ENCODE measurements around the gene SH3PXD2B. TPM values are rescaled to one million over a fixed set of nuclear protein-coding genes. Genes with fewer than 3 reads are reported as not detected.

The SH3PXD2B gene
- total RNA-seq, 1 donor from 2014 or later, result 60.8 TPM

DNA sequence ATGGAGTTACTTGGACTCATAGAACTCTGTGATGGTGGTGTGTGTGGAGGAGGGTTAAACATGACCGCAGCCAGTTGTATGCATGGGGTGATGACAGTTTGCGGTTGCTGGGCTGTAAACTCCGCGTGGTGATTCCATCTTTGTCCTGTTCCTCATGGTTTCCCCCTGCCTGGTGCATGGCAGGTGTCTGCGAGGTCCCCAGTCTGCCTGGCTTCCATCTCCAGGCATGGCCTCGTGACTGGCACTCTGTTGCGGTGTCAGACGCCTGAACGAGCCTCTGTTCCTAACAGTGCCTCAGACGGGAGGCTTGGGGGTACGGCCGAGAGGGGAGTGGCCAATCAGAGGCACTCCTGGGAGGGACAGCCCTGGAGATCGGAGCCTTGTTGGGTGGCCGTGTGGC, 33.9 kb upstream of the SH3PXD2B start:
- H3K4me3 ChIP-seq, result no peak overlapping the region
- H3K27ac ChIP-seq, result no peak overlapping the region
- H3K36me3 ChIP-seq, result no peaks in the 10 kb centered on the region
- intact Hi-C loops (cut with DNase I), result no loop called here
- TF ChIP-seq, protein P1, sequence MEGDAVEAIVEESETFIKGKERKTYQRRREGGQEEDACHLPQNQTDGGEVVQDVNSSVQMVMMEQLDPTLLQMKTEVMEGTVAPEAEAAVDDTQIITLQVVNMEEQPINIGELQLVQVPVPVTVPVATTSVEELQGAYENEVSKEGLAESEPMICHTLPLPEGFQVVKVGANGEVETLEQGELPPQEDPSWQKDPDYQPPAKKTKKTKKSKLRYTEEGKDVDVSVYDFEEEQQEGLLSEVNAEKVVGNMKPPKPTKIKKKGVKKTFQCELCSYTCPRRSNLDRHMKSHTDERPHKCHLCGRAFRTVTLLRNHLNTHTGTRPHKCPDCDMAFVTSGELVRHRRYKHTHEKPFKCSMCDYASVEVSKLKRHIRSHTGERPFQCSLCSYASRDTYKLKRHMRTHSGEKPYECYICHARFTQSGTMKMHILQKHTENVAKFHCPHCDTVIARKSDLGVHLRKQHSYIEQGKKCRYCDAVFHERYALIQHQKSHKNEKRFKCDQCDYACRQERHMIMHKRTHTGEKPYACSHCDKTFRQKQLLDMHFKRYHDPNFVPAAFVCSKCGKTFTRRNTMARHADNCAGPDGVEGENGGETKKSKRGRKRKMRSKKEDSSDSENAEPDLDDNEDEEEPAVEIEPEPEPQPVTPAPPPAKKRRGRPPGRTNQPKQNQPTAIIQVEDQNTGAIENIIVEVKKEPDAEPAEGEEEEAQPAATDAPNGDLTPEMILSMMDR (IDR thresholded peaks at IDR 0.05), result no peak
- H3K4me1 ChIP-seq, result no peaks in the 10 kb centered on the region
- peak in 1 of 2 donors; percentile 55 for DNase-seq (ENCODE audit: low spot score in 2 of 2)
- H3K27me3 ChIP-seq, result no peaks in the 10 kb centered on the region
- no peaks in the 10 kb centered on the region for H3K9me3 ChIP-seq

DNA sequence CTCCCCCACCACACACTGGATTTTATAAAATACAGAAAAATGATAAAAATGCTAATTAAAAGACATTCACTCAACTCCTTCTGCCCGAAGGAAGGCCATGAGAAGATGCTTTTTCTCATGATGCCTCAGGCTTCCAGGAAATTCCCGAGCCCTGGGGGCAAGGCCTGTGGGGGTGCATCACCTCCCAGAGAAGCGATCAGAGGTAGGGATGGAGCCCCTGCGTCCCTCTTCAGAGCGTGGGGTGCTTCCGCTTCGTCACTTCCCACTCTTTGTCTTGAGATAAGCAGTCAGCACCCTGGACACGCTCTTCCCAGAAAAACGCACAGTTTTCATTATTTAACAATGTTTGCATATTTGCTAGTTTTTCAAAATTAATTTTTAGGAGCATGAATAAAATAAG, 33.3 kb upstream of the SH3PXD2B start:
- Histone ChIP-seq H3K4me1 (no peaks in the 10 kb centered on the region), H3K27me3 (no peaks in the 10 kb centered on the region), H3K36me3 (no peaks in the 10 kb centered on the region), H3K27ac (no peak overlapping the region), H3K4me3 (no peak overlapping the region), H3K9me3 (no peaks in the 10 kb centered on the region)
- DNase-seq (ENCODE audit: low spot score in 2 of 2), result peak in 1 of 2 donors; percentile 9
- TF ChIP-seq, protein P1 (IDR thresholded peaks at IDR 0.05), result no peak
- intact Hi-C loops (cut with DNase I), result no loop called here

DNA sequence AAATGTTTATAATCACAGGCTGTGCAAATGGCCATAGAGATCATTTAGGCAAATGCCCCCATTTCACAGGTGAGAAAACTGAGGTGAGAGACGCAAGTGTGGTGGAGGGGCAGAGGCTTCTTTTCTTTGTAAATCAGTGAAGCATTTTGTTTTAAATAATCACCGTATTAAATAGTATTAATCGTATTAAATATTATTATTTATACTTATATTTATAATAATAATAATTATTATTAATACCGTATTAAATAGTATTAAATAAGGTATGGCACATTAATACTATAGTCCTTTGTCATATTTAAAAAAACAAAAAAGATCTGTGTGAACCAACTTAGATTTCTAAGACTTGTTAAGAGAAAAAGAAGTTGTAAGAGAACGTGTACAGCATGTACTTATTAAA, 32.6 kb upstream of the SH3PXD2B start:
- Histone ChIP-seq H3K27ac (no peak overlapping the region), H3K4me3 (no peak overlapping the region), H3K4me1 (no peaks in the 10 kb centered on the region), H3K9me3 (no peaks in the 10 kb centered on the region), H3K27me3 (no peaks in the 10 kb centered on the region), H3K36me3 (no peaks in the 10 kb centered on the region)
- TF ChIP-seq, protein P1 (IDR thresholded peaks at IDR 0.05), result no peak
- no peak for DNase-seq (ENCODE audit: low spot score in 2 of 2)
- intact Hi-C loops (cut with DNase I), result no loop called here

DNA sequence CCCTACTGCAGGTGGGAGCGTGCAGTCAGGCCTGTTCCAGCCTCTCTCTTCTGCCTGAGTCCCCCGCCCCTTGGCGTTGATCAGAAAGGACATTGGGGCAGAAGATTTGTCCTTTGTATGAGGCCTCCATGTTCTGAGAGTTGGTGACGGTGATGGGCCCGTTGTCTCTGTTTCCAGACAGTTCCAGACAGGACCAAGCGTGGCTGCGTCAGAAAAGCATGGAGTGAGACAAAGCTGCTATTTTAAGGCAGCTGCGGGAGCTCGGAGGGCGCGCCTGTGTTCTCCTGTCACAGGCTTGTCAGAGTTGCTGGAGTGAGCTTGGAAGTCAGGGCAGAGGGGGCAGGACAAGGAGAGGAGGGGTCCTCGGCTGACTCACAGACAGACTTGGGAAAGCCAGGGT, 32.1 kb upstream of the SH3PXD2B start:
- intact Hi-C loops (cut with DNase I), result no loop called here
- Histone ChIP-seq H3K27me3 (no peaks in the 10 kb centered on the region), H3K36me3 (no peaks in the 10 kb centered on the region), H3K27ac (no peak overlapping the region), H3K4me3 (no peak overlapping the region), H3K9me3 (no peaks in the 10 kb centered on the region), H3K4me1 (no peaks in the 10 kb centered on the region)
- TF ChIP-seq, protein P1 (IDR thresholded peaks at IDR 0.05), result no peak
- DNase-seq (ENCODE audit: low spot score in 2 of 2), result no peak

DNA sequence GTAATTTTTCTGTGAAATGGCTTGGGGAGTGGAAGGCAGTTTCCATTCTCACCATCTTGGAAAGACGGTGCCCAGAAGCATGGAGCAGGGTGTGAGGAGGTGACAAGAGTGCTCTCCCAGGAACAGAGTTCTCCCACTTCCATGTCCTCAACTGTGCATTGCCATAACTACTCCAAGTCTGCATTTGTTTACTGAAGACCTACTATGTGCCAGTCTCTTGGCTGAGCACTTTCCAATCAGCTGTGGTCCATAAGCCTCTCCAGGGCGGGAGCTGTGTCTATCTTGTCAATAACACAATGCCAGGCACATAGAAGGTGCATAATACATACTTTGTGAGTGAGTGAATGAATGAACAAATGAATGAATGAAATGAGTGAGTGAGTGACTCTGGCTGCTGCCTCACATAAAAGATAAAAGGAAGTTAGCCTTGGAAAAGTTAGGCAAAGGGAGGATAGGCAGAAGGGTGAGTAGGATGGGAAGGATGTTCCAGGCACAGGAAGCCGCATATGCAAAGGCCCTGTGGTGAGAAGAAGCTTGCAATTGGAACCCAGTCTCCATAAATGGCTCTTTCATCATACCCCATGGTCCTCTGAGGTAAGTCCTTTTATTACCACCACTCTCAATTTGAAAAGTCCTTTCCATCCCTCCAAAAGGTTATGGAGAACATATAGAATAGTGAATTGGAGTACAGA, 31.3 kb upstream of the SH3PXD2B start:
- TF ChIP-seq, protein P1 (IDR thresholded peaks at IDR 0.05), result no peak
- Histone ChIP-seq H3K36me3 (no peaks in the 10 kb centered on the region), H3K27me3 (no peaks in the 10 kb centered on the region), H3K4me3 (no peak overlapping the region), H3K4me1 (no peaks in the 10 kb centered on the region), H3K27ac (no peak overlapping the region), H3K9me3 (no peaks in the 10 kb centered on the region)
- no peak for DNase-seq (ENCODE audit: low spot score in 2 of 2)
- intact Hi-C loops (cut with DNase I), result no loop called here

DNA sequence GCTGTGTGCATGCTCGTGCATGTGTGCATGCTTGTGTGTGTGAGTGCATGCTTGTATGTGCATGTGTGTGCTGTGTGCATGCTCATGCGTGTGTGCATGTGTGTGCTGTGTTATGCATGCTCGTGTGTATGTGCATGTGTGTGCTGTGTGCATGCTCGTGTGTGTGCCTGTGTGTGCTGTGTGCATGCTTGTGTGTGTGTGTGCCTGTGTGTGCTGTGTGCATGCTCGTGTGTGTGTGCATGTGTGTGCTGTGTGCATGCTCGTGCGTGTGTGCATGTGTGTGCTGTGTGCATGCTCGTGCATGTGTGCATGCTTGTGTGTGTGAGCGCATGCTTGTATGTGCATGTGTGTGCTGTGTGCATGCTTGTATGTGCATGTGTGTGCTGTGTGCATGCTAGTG, 30.3 kb upstream of the SH3PXD2B start:
- no peak overlapping the region for H3K27ac ChIP-seq
- DNase-seq (ENCODE audit: low spot score in 2 of 2), result no peak
- no peaks in the 10 kb centered on the region for H3K27me3 ChIP-seq
- H3K4me3 ChIP-seq, result no peak overlapping the region
- no peaks in the 10 kb centered on the region for H3K9me3 ChIP-seq
- H3K36me3 ChIP-seq, result no peaks in the 10 kb centered on the region
- H3K4me1 ChIP-seq, result no peaks in the 10 kb centered on the region
- intact Hi-C loops (cut with DNase I), result no loop called here
- TF ChIP-seq, protein P1 (IDR thresholded peaks at IDR 0.05), result no peak
